Muscle layer of colon (tissue), 2 donors: Measurements from ENCODE around the gene SEZ6L.

Experiments used
- H3K27ac ChIP-seq: one replicate; pipeline ENCODE4 v1.7.0; 2013; ENCODE audit warnings: low read depth, mild to moderate bottlenecking, low read length, moderate library complexity
- H3K27me3 ChIP-seq, 2 donors: one replicate each; pipeline ENCODE4 v1.7.0; 2013; ENCODE audit warnings: low read length in 2 of 2, mild to moderate bottlenecking in 2 of 2; ENCODE audit not compliant: insufficient read depth in 2 of 2, control insufficient read depth in 1 of 2
- H3K36me3 ChIP-seq: one replicate; pipeline ENCODE4 v1.7.0; 2013; ENCODE audit warnings: mild to moderate bottlenecking, low read length; ENCODE audit not compliant: insufficient read depth
- H3K4me1 ChIP-seq: one replicate; pipeline ENCODE4 v1.7.0; 2013; ENCODE audit warnings: mild to moderate bottlenecking, low read length; ENCODE audit not compliant: insufficient read depth
- H3K4me3 ChIP-seq, 2 donors: one replicate each; pipeline ENCODE4 v1.7.0; 2013; ENCODE audit warnings: low read length in 2 of 2, low read depth in 1 of 2, mild to moderate bottlenecking in 1 of 2, moderate library complexity in 1 of 2
- H3K9ac ChIP-seq: one replicate; pipeline ENCODE4 v1.7.0; 2013; ENCODE audit warnings: low read length
- H3K9me3 ChIP-seq: one replicate; pipeline ENCODE4 v1.7.0; 2013; ENCODE audit warnings: mild to moderate bottlenecking, low read length
- donor health status: abdominal sarcoma.
- donor health status: Adenocarcinoma of cecum.

The SEZ6L gene

GRCh38 chr22:26185190-26185589, 15.9 kb downstream of the SEZ6L start:
- H3K27me3 ChIP-seq, result peaks cover 4 to 9% of the 10 kb centered on the region in 2 donors
- no peak overlapping the region for H3K27ac ChIP-seq
- H3K4me1 ChIP-seq, result no peaks in the 10 kb centered on the region

GRCh38 chr22:26188341-26188740, 19.1 kb downstream of the SEZ6L start:
- Histone ChIP-seq H3K27me3 (peaks cover 4 to 9% of the 10 kb centered on the region in 2 donors), H3K36me3 (no peaks in the 10 kb centered on the region), H3K4me1 (no peaks in the 10 kb centered on the region), H3K9ac (no peak overlapping the region), H3K9me3 (no peaks in the 10 kb centered on the region), H3K27ac (no peak overlapping the region), H3K4me3 (no peak overlapping the region)

More at GRCh38 chr22:26185190-26185589, 15.9 kb downstream of the SEZ6L start:
- Histone ChIP-seq H3K9ac (no peak overlapping the region), H3K9me3 (no peaks in the 10 kb centered on the region), H3K36me3 (no peaks in the 10 kb centered on the region), H3K4me3 (no peak overlapping the region)

- Histone ChIP-seq H3K9me3 (no peaks in the 10 kb centered on the region), H3K36me3 (no peaks in the 10 kb centered on the region), H3K4me3 (no peak overlapping the region), H3K4me1 (no peaks in the 10 kb centered on the region), H3K9ac (no peak overlapping the region), H3K27ac (no peak overlapping the region), H3K27me3 (no peaks in the 10 kb centered on the region)
Observed at GRCh38 chr22:26194313-26194712, 25.1 kb downstream of the SEZ6L start.

GRCh38 chr22:26194877-26195276, 25.6 kb downstream of the SEZ6L start:
- no peaks in the 10 kb centered on the region for H3K36me3 ChIP-seq
- no peak overlapping the region for H3K9ac ChIP-seq
- no peaks in the 10 kb centered on the region for H3K4me1 ChIP-seq
- H3K4me3 ChIP-seq, result no peak overlapping the region
- H3K27me3 ChIP-seq, result no peaks in the 10 kb centered on the region
- no peaks in the 10 kb centered on the region for H3K9me3 ChIP-seq
- H3K27ac ChIP-seq, result no peak overlapping the region

GRCh38 chr22:26196657-26197056, 27.4 kb downstream of the SEZ6L start:
- Histone ChIP-seq H3K36me3 (no peaks in the 10 kb centered on the region), H3K9ac (no peak overlapping the region), H3K4me1 (no peaks in the 10 kb centered on the region), H3K9me3 (no peaks in the 10 kb centered on the region), H3K4me3 (no peak overlapping the region), H3K27ac (no peak overlapping the region), H3K27me3 (no peaks in the 10 kb centered on the region)

- H3K4me3 ChIP-seq, result no peak overlapping the region
- no peak overlapping the region for H3K27ac ChIP-seq
- no peaks in the 10 kb centered on the region for H3K4me1 ChIP-seq
- H3K36me3 ChIP-seq, result no peaks in the 10 kb centered on the region
- no peaks in the 10 kb centered on the region for H3K27me3 ChIP-seq
- H3K9me3 ChIP-seq, result no peaks in the 10 kb centered on the region
- H3K9ac ChIP-seq, result no peak overlapping the region
Observed at GRCh38 chr22:26197425-26197824, 28.2 kb downstream of the SEZ6L start.

- no peaks in the 10 kb centered on the region for H3K36me3 ChIP-seq
- no peaks in the 10 kb centered on the region for H3K27me3 ChIP-seq
- no peak overlapping the region for H3K27ac ChIP-seq
- H3K9me3 ChIP-seq, result no peaks in the 10 kb centered on the region
- no peaks in the 10 kb centered on the region for H3K4me1 ChIP-seq
- H3K9ac ChIP-seq, result no peak overlapping the region
- H3K4me3 ChIP-seq, result no peak overlapping the region
Observed at GRCh38 chr22:26199665-26200064, 30.4 kb downstream of the SEZ6L start.

GRCh38 chr22:26202280-26202924, 33.1 kb downstream of the SEZ6L start:
- no peaks in the 10 kb centered on the region for H3K9me3 ChIP-seq
- H3K27ac ChIP-seq, result no peak overlapping the region
- H3K4me1 ChIP-seq, result no peaks in the 10 kb centered on the region
- no peak overlapping the region for H3K4me3 ChIP-seq
- no peak overlapping the region for H3K9ac ChIP-seq
- H3K36me3 ChIP-seq, result no peaks in the 10 kb centered on the region
- H3K27me3 ChIP-seq, result no peaks in the 10 kb centered on the region

- H3K36me3 ChIP-seq, result no peaks in the 10 kb centered on the region
- no peak overlapping the region for H3K27ac ChIP-seq
- peaks cover 0 to 6% of the 10 kb centered on the region in 2 donors for H3K27me3 ChIP-seq
- H3K4me1 ChIP-seq, result no peaks in the 10 kb centered on the region
- no peak overlapping the region for H3K9ac ChIP-seq
- H3K9me3 ChIP-seq, result peaks cover 5% of the 10 kb centered on the region
- H3K4me3 ChIP-seq, result no peak overlapping the region
Observed at GRCh38 chr22:26205494-26205893, 36.2 kb downstream of the SEZ6L start.

GRCh38 chr22:26210334-26210733, 41.1 kb downstream of the SEZ6L start:
- no peak overlapping the region for H3K4me3 ChIP-seq

GRCh38 chr22:26213826-26214225, 44.6 kb downstream of the SEZ6L start:
- Histone ChIP-seq H3K4me3 (no peak overlapping the region), H3K27me3 (peaks cover 0 to 17% of the 10 kb centered on the region in 2 donors), H3K36me3 (no peaks in the 10 kb centered on the region), H3K9ac (no peak overlapping the region), H3K4me1 (no peaks in the 10 kb centered on the region), H3K27ac (no peak overlapping the region), H3K9me3 (peaks cover 5% of the 10 kb centered on the region)

More at GRCh38 chr22:26210334-26210733, 41.1 kb downstream of the SEZ6L start:
- peaks cover 0 to 17% of the 10 kb centered on the region in 2 donors for H3K27me3 ChIP-seq
- H3K9ac ChIP-seq, result no peak overlapping the region
- H3K9me3 ChIP-seq, result peaks cover 5% of the 10 kb centered on the region
- H3K36me3 ChIP-seq, result no peaks in the 10 kb centered on the region
- H3K4me1 ChIP-seq, result no peaks in the 10 kb centered on the region
- H3K27ac ChIP-seq, result no peak overlapping the region

GRCh38 chr22:26214466-26214865, 45.2 kb downstream of the SEZ6L start:
- Histone ChIP-seq H3K4me1 (no peaks in the 10 kb centered on the region), H3K27me3 (peaks cover 0 to 16% of the 10 kb centered on the region in 2 donors), H3K9ac (no peak overlapping the region)

More at GRCh38 chr22:26214466-26214865, 45.2 kb downstream of the SEZ6L start:
- no peaks in the 10 kb centered on the region for H3K9me3 ChIP-seq
- H3K27ac ChIP-seq, result no peak overlapping the region
- H3K4me3 ChIP-seq, result no peak overlapping the region
- H3K36me3 ChIP-seq, result no peaks in the 10 kb centered on the region
